NB4 (cell line): ENCODE data around the gene GRB10.

Experiments
- DNase-seq: peaks from one replicate; pipeline ENCODE4 v3.0.0; 2010; ENCODE audit warnings: low read depth
- H3K4me3 ChIP-seq: one replicate; pipeline ENCODE4 v1.5.1; 2011; ENCODE audit warnings: mild to moderate bottlenecking, low read depth, low read length, moderate library complexity
- CTCF ChIP-seq: IDR thresholded peaks from one replicate; pipeline ENCODE4 v1.5.1; 2012; ENCODE audit warnings: low read depth, low read length
- MYC ChIP-seq: IDR thresholded peaks from 2 replicates; pipeline ENCODE4 v1.6.1; 2011; ENCODE audit warnings: low read depth, low read length
- POLR2A ChIP-seq: IDR thresholded peaks from 2 replicates; pipeline ENCODE4 v1.6.1; 2011; ENCODE audit warnings: mild to moderate bottlenecking; ENCODE audit not compliant: insufficient read length; ENCODE audit errors: extremely low read depth
- TF ChIP-seq, protein P1 (sequence below): IDR thresholded peaks from 2 replicates; pipeline ENCODE4 v1.6.1; 2011; ENCODE audit warnings: low read depth, low read length

The GRB10 gene

DNA sequence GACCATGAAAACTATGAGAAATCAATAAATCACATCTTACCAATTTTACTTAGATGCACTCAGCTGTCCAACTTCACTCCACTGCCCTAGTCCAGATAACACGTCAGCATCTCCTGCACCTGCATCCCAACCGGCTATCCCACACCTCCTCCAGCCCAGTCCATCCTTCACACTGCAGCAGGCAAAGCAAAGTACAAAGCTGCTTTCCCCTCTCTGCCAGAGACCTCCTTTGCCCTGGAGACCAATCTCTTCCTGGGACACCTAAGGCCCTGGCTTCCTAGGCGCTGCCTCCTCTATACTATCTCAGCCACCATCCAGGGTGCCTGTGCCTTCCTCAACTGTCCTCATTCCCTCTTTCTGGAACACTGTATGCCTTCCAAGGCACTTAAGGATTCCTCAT lies 127.2 kb downstream of the GRB10 start:
- no peak for DNase-seq
- TF ChIP-seq POLR2A (no peak), MYC (no peak), CTCF (no peak)
- TF ChIP-seq, protein P1, sequence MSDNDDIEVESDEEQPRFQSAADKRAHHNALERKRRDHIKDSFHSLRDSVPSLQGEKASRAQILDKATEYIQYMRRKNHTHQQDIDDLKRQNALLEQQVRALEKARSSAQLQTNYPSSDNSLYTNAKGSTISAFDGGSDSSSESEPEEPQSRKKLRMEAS = no peak
- H3K4me3 ChIP-seq = no peak overlapping the region

- no peak for DNase-seq
- H3K4me3 ChIP-seq = no peak overlapping the region
- TF ChIP-seq CTCF (no peak), POLR2A (no peak), MYC (no peak)
- TF ChIP-seq, protein P1 = no peak
Measured at GRCh38 chr7:50655020-50655419, 127.7 kb downstream of the GRB10 start.

DNA sequence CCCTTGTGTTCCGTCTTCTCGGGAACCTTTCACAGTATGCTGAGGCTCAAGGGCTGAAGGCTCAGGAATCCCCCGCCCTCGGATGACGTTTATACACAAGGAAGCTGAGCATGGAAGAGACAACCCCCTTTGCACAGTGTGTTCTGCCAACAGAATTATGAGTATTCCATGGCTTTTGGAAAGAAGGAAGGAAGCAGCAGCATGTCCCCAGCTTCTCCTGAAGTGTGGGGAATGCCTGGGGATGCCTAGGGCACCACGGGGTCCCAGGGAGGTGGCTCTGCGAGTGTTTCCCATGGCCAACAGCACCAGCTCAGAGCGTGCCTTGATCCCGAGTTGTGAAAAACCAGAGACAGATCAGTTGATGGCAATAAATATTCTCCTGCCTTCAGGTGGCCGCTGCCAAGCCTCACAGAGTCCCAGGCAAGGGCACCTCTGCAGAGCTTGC lies 128.7 kb downstream of the GRB10 start:
- H3K4me3 ChIP-seq = no peak overlapping the region
- no peak for DNase-seq
- TF ChIP-seq MYC = no peak
- no peak for TF ChIP-seq POLR2A
- TF ChIP-seq CTCF = no peak
- TF ChIP-seq, protein P1 = no peak

DNA sequence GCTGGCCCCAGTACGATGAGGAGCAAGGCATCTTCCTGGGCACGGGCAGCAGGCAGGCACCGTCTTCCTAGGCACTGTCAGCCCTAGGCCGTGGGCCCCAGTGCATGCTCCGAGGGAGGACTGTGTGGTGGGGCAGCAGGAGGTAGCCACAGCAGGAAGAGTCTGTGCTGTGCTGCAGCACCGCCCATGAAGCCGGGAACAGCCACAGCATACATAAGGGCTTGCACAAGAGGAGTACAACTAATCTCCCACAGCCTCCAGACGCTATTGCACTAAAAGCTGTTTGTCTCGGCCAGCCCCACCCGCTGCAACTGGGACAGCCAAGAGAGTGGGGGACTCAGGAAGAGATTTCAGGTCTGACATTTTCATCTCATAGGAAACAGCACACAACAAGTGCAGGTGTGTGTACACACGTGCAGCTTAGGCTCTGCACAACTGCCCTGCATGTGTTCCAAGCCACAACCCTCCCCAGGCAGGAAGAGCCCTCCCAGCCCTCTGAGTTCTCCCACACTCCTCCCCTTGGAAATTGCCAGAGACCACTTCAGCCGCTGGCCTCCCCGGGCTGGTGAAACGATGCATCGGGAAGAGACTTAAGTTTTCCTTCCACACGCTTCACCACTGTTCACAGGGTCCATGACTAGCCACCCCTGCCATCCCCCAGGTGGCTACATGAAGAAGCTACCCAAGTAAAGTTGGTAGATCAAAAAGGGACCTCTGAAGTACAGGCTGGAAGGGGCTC lies 129.4 kb downstream of the GRB10 start:
- no peak overlapping the region for H3K4me3 ChIP-seq
- TF ChIP-seq, protein P1 = peak; percentile 58
- TF ChIP-seq MYC (peak; percentile 76), POLR2A (no peak), CTCF (no peak)
- DNase-seq = peak; percentile 95

- H3K4me3 ChIP-seq = no peak overlapping the region
- DNase-seq = no peak
- TF ChIP-seq, protein P1 = no peak
- TF ChIP-seq POLR2A (no peak), MYC (no peak), CTCF (no peak)
Measured at GRCh38 chr7:50652400-50653125, 130.1 kb downstream of the GRB10 start.
